HEK293 (cell line): ENCODE data around the gene TMEM39B.
A peak's percentile ranks its signal among the peaks of the same experiment; 100 is the strongest.

Source experiments
- CTCF ChIA-PET: fragments of 350-600 bp; formaldehyde crosslinking; extraction: SDS; loops from one replicate; lab custom pipeline; 2021; ENCODE audit warnings: antibody characterized with exemption; lab: Yijun Ruan, JAX
- POLR2A ChIA-PET: fragments of 300-600 bp; formaldehyde crosslinking; extraction: SDS; loops from one replicate; lab custom pipeline; 2020; ENCODE audit warnings: antibody characterized with exemption, inconsistent platforms; lab: Yijun Ruan, JAX
- H3K27ac ChIP-seq: fragments of 200-500 bp; sonication (Bioruptor generic); 2 replicates; pipeline ENCODE4 v1.5.1; 2014; ENCODE audit warnings: low read depth, low read length, control low read depth, inconsistent platforms; ENCODE audit errors: extremely low read depth
- H3K36me3 ChIP-seq, 2 experiments: fragments of 200-500 bp in 1 of 2; sonication (Bioruptor generic) in 1 of 2; 1 replicate in 1 of 2; 2 replicates in 1 of 2; pipeline ENCODE4 v1.5.1; 2014 to 2017; ENCODE audit warnings: inconsistent platforms in 2 of 2, low read length in 2 of 2; ENCODE audit not compliant: control insufficient read depth in 2 of 2, insufficient read depth in 1 of 2
- H3K4me1 ChIP-seq: fragments of 200-500 bp; sonication (Bioruptor generic); 2 replicates; pipeline ENCODE4 v1.5.1; 2014; ENCODE audit warnings: mild to moderate bottlenecking, low read length, inconsistent platforms; ENCODE audit not compliant: control insufficient read depth, insufficient read depth
- H3K4me3 ChIP-seq: 2 replicates; pipeline ENCODE4 v1.5.1; 2011; ENCODE audit warnings: low read depth, mild to moderate bottlenecking, control low read depth, low read length, moderate library complexity
- H3K9me3 ChIP-seq: fragments of 200-500 bp; sonication (Bioruptor generic); 2 replicates; pipeline ENCODE4 v1.5.1; 2014; ENCODE audit warnings: low read depth, low read length, inconsistent platforms; ENCODE audit not compliant: control insufficient read depth, insufficient read depth
- BCL11A ChIP-seq: fragments of 450-650 bp; formaldehyde crosslinking; IDR thresholded peaks from 2 replicates; pipeline ENCODE4 v1.5.1; 2016; ENCODE audit warnings: low read depth, missing biosample characterization, missing genetic modification characterization
- HIC1 ChIP-seq: fragments of 450-650 bp; formaldehyde crosslinking; IDR thresholded peaks from 2 replicates; pipeline ENCODE4 v1.5.1; 2016; ENCODE audit warnings: missing biosample characterization, missing genetic modification characterization
- KLF8 ChIP-seq: fragments of 450-650 bp; formaldehyde crosslinking; IDR thresholded peaks from 2 replicates; pipeline ENCODE4 v1.5.1; 2016; ENCODE audit warnings: missing biosample characterization, missing genetic modification characterization
- PRDM1 ChIP-seq: fragments of 450-650 bp; formaldehyde crosslinking; IDR thresholded peaks from 2 replicates; pipeline ENCODE4; 2016; ENCODE audit warnings: missing biosample characterization, missing genetic modification characterization
- SETDB1 ChIP-seq: IDR thresholded peaks from one replicate; pipeline ENCODE4 v1.6.1; 2017; ENCODE audit warnings: mild to moderate bottlenecking, low read length, moderate library complexity, mixed read lengths; ENCODE audit not compliant: insufficient read length
- SP7 ChIP-seq: fragments of 450-650 bp; formaldehyde crosslinking; IDR thresholded peaks from 2 replicates; pipeline ENCODE4 v1.5.1; 2016; ENCODE audit warnings: missing biosample characterization, missing genetic modification characterization
- TCF7L2 ChIP-seq: IDR thresholded peaks from 2 replicates; pipeline ENCODE4 v1.6.1; 2011; ENCODE audit warnings: low read depth, mild to moderate bottlenecking, inconsistent platforms, low read length, moderate library complexity, borderline replicate concordance
- ZNF121 ChIP-seq: fragments of 450-650 bp; formaldehyde crosslinking; IDR thresholded peaks from 2 replicates; pipeline ENCODE4 v1.5.1; 2016; ENCODE audit warnings: missing biosample characterization, missing genetic modification characterization
- ZNF366 ChIP-seq: fragments of 450-650 bp; formaldehyde crosslinking; conservative IDR thresholded peaks from 2 replicates; pipeline ENCODE4 v1.5.1; 2016; ENCODE audit warnings: missing biosample characterization, missing genetic modification characterization
- ZNF391 ChIP-seq: fragments of 450-650 bp; formaldehyde crosslinking; IDR thresholded peaks from 2 replicates; pipeline ENCODE4 v1.5.1; 2016; ENCODE audit warnings: low read depth, missing biosample characterization, missing genetic modification characterization, borderline replicate concordance
- ZNF416 ChIP-seq: fragments of 450-650 bp; formaldehyde crosslinking; IDR thresholded peaks from 2 replicates; pipeline ENCODE4 v1.5.1; 2016; ENCODE audit warnings: missing biosample characterization, missing genetic modification characterization
- ZNF48 ChIP-seq: fragments of 450-650 bp; formaldehyde crosslinking; IDR thresholded peaks from 2 replicates; pipeline ENCODE4 v1.5.1; 2016; ENCODE audit warnings: missing biosample characterization, missing genetic modification characterization
- ZNF664 ChIP-seq: fragments of 450-650 bp; formaldehyde crosslinking; IDR thresholded peaks from 2 replicates; pipeline ENCODE4 v1.5.1; 2016; ENCODE audit warnings: missing biosample characterization, missing genetic modification characterization
- ZNF76 ChIP-seq: fragments of 450-650 bp; formaldehyde crosslinking; IDR thresholded peaks from 2 replicates; pipeline ENCODE4; 2016; ENCODE audit warnings: low read depth, missing biosample characterization, missing genetic modification characterization, borderline replicate concordance
- ZNF792 ChIP-seq: fragments of 450-650 bp; formaldehyde crosslinking; IDR thresholded peaks from 2 replicates; pipeline ENCODE4 v1.5.1; 2016; ENCODE audit warnings: missing biosample characterization, missing genetic modification characterization
- ZNF837 ChIP-seq: fragments of 450-650 bp; formaldehyde crosslinking; IDR thresholded peaks from 2 replicates; pipeline ENCODE4 v1.5.1; 2016; ENCODE audit warnings: missing biosample characterization, missing genetic modification characterization
- ZSCAN30 ChIP-seq: fragments of 450-650 bp; IDR thresholded peaks from 2 replicates; pipeline ENCODE4 v1.5.1; 2018; ENCODE audit warnings: missing biosample characterization, mild to moderate bottlenecking, missing genetic modification characterization, moderate library complexity
- TF ChIP-seq, protein P1 (sequence below): fragments of 450-650 bp; formaldehyde crosslinking; IDR thresholded peaks from 2 replicates; pipeline ENCODE4 v1.5.1; 2016; ENCODE audit warnings: missing biosample characterization, missing genetic modification characterization
- TF ChIP-seq, protein P2 (sequence below): fragments of 450-650 bp; formaldehyde crosslinking; IDR thresholded peaks from 2 replicates; pipeline ENCODE4 v1.5.1; 2016; ENCODE audit warnings: missing biosample characterization, missing genetic modification characterization
- TF ChIP-seq, protein P3 (sequence below): fragments of 450-650 bp; formaldehyde crosslinking; IDR thresholded peaks from 2 replicates; pipeline ENCODE4 v1.5.1; 2017; ENCODE audit warnings: missing biosample characterization, missing genetic modification characterization

Gene TMEM39B

DNA sequence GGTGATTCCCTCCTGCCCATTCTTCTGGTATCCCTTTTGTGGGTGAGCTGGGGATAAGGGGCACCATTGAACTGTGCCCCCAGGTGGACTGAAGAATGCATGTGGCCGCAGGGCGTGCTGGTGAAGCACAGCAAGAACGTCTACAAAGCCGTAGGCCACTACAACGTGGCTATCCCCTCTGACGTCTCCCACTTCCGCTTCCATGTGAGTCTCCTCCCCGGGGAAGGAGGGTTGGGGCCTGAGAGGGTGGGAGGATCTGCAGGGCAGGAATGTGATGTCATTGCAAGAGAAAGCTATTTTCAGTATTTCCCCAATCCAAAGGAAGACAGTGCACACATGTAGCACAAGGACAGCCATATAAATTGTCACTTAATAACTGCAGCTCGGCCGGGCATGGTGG is 27.6 kb downstream of the TMEM39B start:
- no peak overlapping the region for H3K27ac ChIP-seq
- no peaks in the 10 kb centered on the region for H3K9me3 ChIP-seq
- POLR2A ChIA-PET: interaction anchor here (0.6 to 2.1 kb wide), 2 partner anchors 24 to 27 kb away, joined by 6 to 7 read pairs; partner anchors contain the start of gene TMEM39B
- peaks cover 0 to 53% of the 10 kb centered on the region in 2 experiments; a peak in 2 of 3 replicates for H3K36me3 ChIP-seq
- H3K4me3 ChIP-seq: no peak overlapping the region
- CTCF ChIA-PET: no interaction called here
- no peaks in the 10 kb centered on the region for H3K4me1 ChIP-seq
- TF ChIP-seq BCL11A: no peak
- no peak for TF ChIP-seq ZNF76 (tag by site-specific recombination)
- TF ChIP-seq ZNF48 (tag by site-specific recombination): no peak
- TF ChIP-seq, protein P1, sequence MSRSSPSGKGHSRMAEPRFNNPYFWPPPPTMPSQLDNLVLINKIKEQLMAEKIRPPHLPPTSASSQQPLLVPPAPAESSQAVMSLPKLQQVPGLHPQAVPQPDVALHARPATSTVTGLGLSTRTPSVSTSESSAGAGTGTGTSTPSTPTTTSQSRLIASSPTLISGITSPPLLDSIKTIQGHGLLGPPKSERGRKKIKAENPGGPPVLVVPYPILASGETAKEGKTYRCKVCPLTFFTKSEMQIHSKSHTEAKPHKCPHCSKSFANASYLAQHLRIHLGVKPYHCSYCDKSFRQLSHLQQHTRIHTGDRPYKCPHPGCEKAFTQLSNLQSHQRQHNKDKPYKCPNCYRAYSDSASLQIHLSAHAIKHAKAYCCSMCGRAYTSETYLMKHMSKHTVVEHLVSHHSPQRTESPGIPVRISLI (tag by site-specific recombination): no peak
- no peak for TF ChIP-seq ZNF366
- TF ChIP-seq, protein P2, sequence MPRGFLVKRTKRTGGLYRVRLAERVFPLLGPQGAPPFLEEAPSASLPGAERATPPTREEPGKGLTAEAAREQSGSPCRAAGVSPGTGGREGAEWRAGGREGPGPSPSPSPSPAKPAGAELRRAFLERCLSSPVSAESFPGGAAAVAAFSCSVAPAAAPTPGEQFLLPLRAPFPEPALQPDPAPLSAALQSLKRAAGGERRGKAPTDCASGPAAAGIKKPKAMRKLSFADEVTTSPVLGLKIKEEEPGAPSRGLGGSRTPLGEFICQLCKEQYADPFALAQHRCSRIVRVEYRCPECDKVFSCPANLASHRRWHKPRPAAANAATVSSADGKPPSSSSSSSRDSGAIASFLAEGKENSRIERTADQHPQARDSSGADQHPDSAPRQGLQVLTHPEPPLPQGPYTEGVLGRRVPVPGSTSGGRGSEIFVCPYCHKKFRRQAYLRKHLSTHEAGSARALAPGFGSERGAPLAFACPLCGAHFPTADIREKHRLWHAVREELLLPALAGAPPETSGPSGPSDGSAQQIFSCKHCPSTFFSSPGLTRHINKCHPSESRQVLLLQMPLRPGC (tag by site-specific recombination): no peak
- no peak for TF ChIP-seq ZNF391
- no peak for TF ChIP-seq ZNF416 (tag by site-specific recombination)
- no peak for TF ChIP-seq ZNF664 (tag by site-specific recombination)
- no peak for TF ChIP-seq HIC1 (tag by site-specific recombination)
- no peak for TF ChIP-seq TCF7L2
- TF ChIP-seq ZNF792: no peak
- no peak for TF ChIP-seq ZNF837 (tag by site-specific recombination)

DNA sequence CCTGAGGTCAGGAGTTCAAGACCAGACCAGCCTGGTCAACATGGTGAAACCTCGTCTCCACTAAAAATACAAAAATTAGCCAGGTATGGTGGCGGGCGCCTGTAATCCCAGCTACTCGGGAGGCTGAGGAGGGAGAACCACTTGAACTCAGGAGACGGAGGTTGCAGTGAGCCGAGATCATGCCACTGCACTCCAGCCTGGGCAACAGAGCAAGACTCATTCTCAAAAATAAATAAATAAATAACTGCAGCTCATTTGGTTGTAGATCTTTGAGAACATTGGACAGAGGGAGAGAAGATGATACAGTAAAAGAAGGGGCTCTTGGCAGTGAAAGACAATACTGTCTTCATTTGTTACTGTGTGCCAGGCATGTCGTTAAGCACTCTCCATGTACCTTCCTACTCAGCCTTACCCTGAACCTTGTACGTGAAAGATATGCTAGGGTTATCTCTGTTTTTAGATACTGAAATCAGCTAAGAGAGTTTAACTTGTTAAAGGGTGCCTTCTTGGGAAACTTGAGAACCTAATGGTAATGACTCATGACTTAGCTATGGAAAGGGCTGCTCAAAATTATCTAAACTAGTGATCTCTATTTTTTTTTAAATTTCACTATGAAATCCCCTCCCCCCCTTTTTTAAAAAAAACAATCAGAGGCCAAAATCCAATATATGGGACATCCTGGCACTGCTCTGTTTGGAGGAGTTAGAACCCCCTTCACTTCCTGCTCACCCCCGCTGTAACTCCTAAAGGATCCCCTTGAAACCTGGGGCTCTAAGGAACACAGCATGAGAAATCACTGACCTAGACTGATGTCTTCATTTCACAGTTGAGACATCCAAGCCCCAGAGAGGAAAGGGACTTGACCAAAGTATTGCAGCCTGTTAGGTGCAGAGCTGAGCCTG is 28.3 kb downstream of the TMEM39B start:
- POLR2A ChIA-PET: interaction anchor here (0.6 to 2.1 kb wide), 3 partner anchors 12 to 28 kb away, joined by 3 to 7 read pairs (median 6); partner anchors contain the start of gene TMEM39B
- TF ChIP-seq, protein P1 (tag by site-specific recombination): 0 out of 2 replicates have a peak, but pooled peaks have one; percentile 35
- TF ChIP-seq ZNF121 (tag by site-specific recombination): peak; percentile 68; the same call in 1 of the 2 replicates
- TF ChIP-seq, protein P3, sequence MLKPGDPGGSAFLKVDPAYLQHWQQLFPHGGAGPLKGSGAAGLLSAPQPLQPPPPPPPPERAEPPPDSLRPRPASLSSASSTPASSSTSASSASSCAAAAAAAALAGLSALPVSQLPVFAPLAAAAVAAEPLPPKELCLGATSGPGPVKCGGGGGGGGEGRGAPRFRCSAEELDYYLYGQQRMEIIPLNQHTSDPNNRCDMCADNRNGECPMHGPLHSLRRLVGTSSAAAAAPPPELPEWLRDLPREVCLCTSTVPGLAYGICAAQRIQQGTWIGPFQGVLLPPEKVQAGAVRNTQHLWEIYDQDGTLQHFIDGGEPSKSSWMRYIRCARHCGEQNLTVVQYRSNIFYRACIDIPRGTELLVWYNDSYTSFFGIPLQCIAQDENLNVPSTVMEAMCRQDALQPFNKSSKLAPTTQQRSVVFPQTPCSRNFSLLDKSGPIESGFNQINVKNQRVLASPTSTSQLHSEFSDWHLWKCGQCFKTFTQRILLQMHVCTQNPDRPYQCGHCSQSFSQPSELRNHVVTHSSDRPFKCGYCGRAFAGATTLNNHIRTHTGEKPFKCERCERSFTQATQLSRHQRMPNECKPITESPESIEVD (tag by site-specific recombination): 0 out of 2 replicates have a peak, but pooled peaks have one; percentile 41
- TF ChIP-seq ZSCAN30 (tag by site-specific recombination): no peak
- 0 out of 2 replicates have a peak, but pooled peaks have one; percentile 23 for TF ChIP-seq SP7 (tag by site-specific recombination)
- TF ChIP-seq KLF8 (tag by site-specific recombination): no peak
- peak; percentile 12 for TF ChIP-seq SETDB1
- peak; percentile 41; the same call in 1 of the 2 replicates for TF ChIP-seq ZNF366
- peak; percentile 68; the same call in 1 of the 2 replicates for TF ChIP-seq PRDM1
- CTCF ChIA-PET: interaction anchor here (0.6 to 0.7 kb wide), 2 partner anchors 105 to 157 kb away, joined by 4 read pairs; no protein-coding TSS in a partner anchor
- H3K4me1 ChIP-seq: no peaks in the 10 kb centered on the region
- H3K4me3 ChIP-seq: no peak overlapping the region
- peaks cover 0 to 46% of the 10 kb centered on the region in 2 experiments; a peak in 2 of 3 replicates for H3K36me3 ChIP-seq
- no peak overlapping the region for H3K27ac ChIP-seq
- no peaks in the 10 kb centered on the region for H3K9me3 ChIP-seq
